CD4-positive, alpha-beta T cell (primary cell): Measurements from ENCODE around the gene PCDHB15. TPM values are rescaled to one million over a fixed set of nuclear protein-coding genes. Genes with fewer than 3 reads are reported as not detected.
"Not testable (repeated sequence)": the region's sequence is repeated elsewhere in the genome, so short reads cannot be mapped to it uniquely, and the experiment has no call there.

Source experiments
- ATAC-seq: fragments of 200-7000 bp; cut with Tn5 transposase; one replicate; pipeline ENCODE4 v1.10.0; 2022; ENCODE audit warnings: mild to moderate bottlenecking; ENCODE audit not compliant: poor library complexity
- CTCF ChIA-PET: fragments of 350-600 bp; sonication (Branson Sonifier 250); formaldehyde crosslinking; loops from one replicate; lab custom pipeline; 2021; ENCODE audit warnings: antibody characterized with exemption, inconsistent platforms; lab: Charles Lee
- POLR2A ChIA-PET: fragments of 350-600 bp; sonication (Branson Sonifier 250); formaldehyde crosslinking; loops from one replicate; lab custom pipeline; 2021; ENCODE audit warnings: antibody characterized with exemption, inconsistent platforms; lab: Charles Lee
- DNase-seq, 14 experiments: peaks; one replicate each; pipeline ENCODE4 v3.0.0-alpha.2; 2013 to 2020; ENCODE audit warnings: mixed read lengths in 2 of 14
- H3K27ac ChIP-seq, 2 donors: one replicate each; pipeline versions ENCODE4 v1.5.1 to v1.7.0; 2013; ENCODE audit warnings: low read length in 2 of 2, low read depth in 1 of 2, mild to moderate bottlenecking in 1 of 2
- H3K27me3 ChIP-seq, 2 experiments: 1 replicate in 1 of 2; 2 replicates in 1 of 2; pipeline versions ENCODE4 v1.6.1 to v1.7.0; 2013; ENCODE audit warnings: low read length in 2 of 2, control low read depth in 1 of 2, mild to moderate bottlenecking in 1 of 2, moderate library complexity in 1 of 2; ENCODE audit not compliant: insufficient read depth in 2 of 2, control insufficient read depth in 1 of 2
- H3K36me3 ChIP-seq: one replicate; pipeline ENCODE4 v1.6.1; 2013; ENCODE audit warnings: low read length, control low read depth; ENCODE audit not compliant: insufficient read depth
- H3K4me1 ChIP-seq: one replicate; pipeline ENCODE4 v1.6.1; 2013; ENCODE audit warnings: low read length, control low read depth; ENCODE audit not compliant: insufficient read depth
- H3K4me3 ChIP-seq: one replicate; pipeline ENCODE4 v1.5.1; 2013; ENCODE audit warnings: mild to moderate bottlenecking, low read length, moderate library complexity
- H3K9me3 ChIP-seq, 2 experiments: 1 replicate in 1 of 2; 2 replicates in 1 of 2; pipeline versions ENCODE4 v1.6.1 to v1.7.0; 2013; ENCODE audit warnings: low read length in 2 of 2, mild to moderate bottlenecking in 2 of 2, control low read depth in 1 of 2, moderate library complexity in 1 of 2; ENCODE audit not compliant: control insufficient read depth in 1 of 2, insufficient read depth in 1 of 2
- H3K27ac Mint-ChIP-seq: one replicate; pipeline ENCODE4 v1.8.0; 2020; ENCODE audit warnings: mixed read lengths
- H3K27me3 Mint-ChIP-seq: one replicate; pipeline ENCODE4 v1.8.0; 2021; ENCODE audit warnings: mixed read lengths
- H3K36me3 Mint-ChIP-seq: one replicate; pipeline ENCODE4 v1.8.0; 2021; ENCODE audit warnings: low read depth, mixed read lengths
- H3K4me1 Mint-ChIP-seq: one replicate; pipeline ENCODE4 v1.8.0; 2021; ENCODE audit warnings: low read depth, mixed read lengths
- H3K4me3 Mint-ChIP-seq: one replicate; pipeline ENCODE4 v1.8.0; 2020; ENCODE audit warnings: mild to moderate bottlenecking, mixed read lengths
- H3K9me3 Mint-ChIP-seq: one replicate; pipeline ENCODE4 v1.8.0; 2020; ENCODE audit warnings: mixed read lengths
- intact Hi-C, 2 experiments: fragments of 100-400 bp; cut with DNase I in 1 of 2; cut with micrococcal nuclease in 1 of 2; formaldehyde crosslinking; loops; one replicate each; pipeline versions ENCODE4 v1.15.1 to v1.9.0; 2023 to 2025; cut with DNase I, micrococcal nuclease
- polyA plus RNA-seq, 2 donors: library from polyadenylated mRNA; unstranded; fragments of 120-200 nt; gene quantifications; one replicate each; pipeline ENCODE4 v1.2.1, GENCODE V29; 2013
- total RNA-seq, 174 experiments: library from RNA in 2 of 174; stranded (reverse) in 2 of 174; gene quantifications; one replicate each; pipeline ENCODE4 v1.2.3 and lab custom pipeline; 2021 to 2026
- TF ChIP-seq, protein P1 (sequence below): fragments of 200-600 bp; IDR thresholded peaks from one replicate; pipeline ENCODE4 v1.8.0; 2022; ENCODE audit warnings: antibody characterized with exemption, mild to moderate bottlenecking

Gene PCDHB15
- total RNA-seq (not detected), total RNA-seq (lab: John Stamatoyannopoulos, UW) (0 to 0.54 (median 0.08) reads per million in 172 experiments)
- 0.04 TPM for polyA plus RNA-seq (2013, experiment 1 of 2)
- polyA plus RNA-seq (2013, experiment 2 of 2): 0.24 TPM

DNA sequence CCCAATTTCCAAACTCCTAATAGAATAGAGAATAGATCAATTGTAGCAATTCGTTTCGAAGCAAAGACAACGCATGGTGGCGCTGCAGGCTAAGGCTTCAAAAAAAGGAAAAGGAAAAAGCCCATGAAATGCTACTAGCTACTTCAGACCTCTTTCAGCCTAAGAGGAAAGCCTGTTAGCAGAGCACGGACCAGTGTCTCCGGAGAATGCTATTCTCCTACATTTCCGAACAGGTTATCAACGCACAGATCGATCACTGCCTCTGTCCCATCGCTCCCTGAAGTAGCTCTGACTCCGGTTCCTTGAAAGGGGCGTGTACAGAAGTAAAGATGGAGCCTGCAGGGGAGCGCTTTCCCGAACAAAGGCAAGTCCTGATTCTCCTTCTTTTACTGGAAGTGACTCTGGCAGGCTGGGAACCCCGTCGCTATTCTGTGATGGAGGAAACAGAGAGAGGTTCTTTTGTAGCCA is at the start of gene PCDHB15:
Gene PCDHB15 (plus strand): TSS at position 146 of the 468 bp plus-strand sequence. CDS start 184 bp downstream, at position 330.
- CTCF ChIA-PET: interaction anchor here (0.7 kb wide), 1 partner anchor 26 kb away, joined by 4 read pairs; no protein-coding TSS in a partner anchor
- peaks cover 50 to 79% of the 10 kb centered on the region in 2 experiments for H3K9me3 ChIP-seq

DNA sequence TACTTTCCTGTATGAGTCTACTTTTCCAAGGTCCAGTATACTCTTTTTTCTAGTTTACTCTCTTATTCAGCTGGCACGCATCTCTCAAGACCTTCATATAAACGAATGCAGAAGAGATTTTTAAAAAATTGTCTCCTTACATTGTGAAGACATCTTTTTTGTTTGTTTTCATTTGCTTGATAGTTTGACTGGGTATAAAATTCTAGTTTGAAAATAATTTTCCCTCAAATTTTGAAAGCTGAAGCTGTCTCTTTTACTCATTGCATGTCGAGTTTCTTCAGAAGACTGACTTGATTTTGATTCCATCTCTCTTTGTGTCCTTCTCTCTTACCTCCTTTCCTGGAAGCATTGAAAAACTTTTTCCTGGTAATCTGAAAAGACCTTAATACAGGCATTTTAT is 48.8 kb upstream of the PCDHB15 start:
- no peak for ATAC-seq
- Mint-ChIP-seq H3K27ac (no peak overlapping the region), H3K4me1 (no peaks in the 10 kb centered on the region), H3K9me3 (peaks cover 13% of the 10 kb centered on the region), H3K4me3 (no peak overlapping the region), H3K36me3 (peaks cover 11% of the 10 kb centered on the region), H3K27me3 (peaks cover 80% of the 10 kb centered on the region)
- no peak overlapping the region for H3K27ac ChIP-seq
- H3K36me3 ChIP-seq: no peaks in the 10 kb centered on the region
- DNase-seq: no peak
- H3K9me3 ChIP-seq: peaks cover 9 to 33% of the 10 kb centered on the region in 2 experiments
- no peak overlapping the region for H3K4me3 ChIP-seq
- POLR2A ChIA-PET: no interaction called here
- intact Hi-C loops: loop anchor here in 1 of 2 experiments (10.0 kb wide), 1 partner anchor 358 kb away; no protein-coding TSS in a partner anchor
- CTCF ChIA-PET: interaction anchor here (1.5 kb wide), 1 partner anchor 10 kb away, joined by 3 read pairs; the partner anchor contains the start of gene PCDHB9
- TF ChIP-seq, protein P1, sequence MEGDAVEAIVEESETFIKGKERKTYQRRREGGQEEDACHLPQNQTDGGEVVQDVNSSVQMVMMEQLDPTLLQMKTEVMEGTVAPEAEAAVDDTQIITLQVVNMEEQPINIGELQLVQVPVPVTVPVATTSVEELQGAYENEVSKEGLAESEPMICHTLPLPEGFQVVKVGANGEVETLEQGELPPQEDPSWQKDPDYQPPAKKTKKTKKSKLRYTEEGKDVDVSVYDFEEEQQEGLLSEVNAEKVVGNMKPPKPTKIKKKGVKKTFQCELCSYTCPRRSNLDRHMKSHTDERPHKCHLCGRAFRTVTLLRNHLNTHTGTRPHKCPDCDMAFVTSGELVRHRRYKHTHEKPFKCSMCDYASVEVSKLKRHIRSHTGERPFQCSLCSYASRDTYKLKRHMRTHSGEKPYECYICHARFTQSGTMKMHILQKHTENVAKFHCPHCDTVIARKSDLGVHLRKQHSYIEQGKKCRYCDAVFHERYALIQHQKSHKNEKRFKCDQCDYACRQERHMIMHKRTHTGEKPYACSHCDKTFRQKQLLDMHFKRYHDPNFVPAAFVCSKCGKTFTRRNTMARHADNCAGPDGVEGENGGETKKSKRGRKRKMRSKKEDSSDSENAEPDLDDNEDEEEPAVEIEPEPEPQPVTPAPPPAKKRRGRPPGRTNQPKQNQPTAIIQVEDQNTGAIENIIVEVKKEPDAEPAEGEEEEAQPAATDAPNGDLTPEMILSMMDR: no peak
- H3K4me1 ChIP-seq: no peaks in the 10 kb centered on the region
- peaks cover 16 to 25% of the 10 kb centered on the region in 2 experiments for H3K27me3 ChIP-seq

More for the DNA sequence above, at the start of gene PCDHB15:
- TF ChIP-seq, protein P1: no peak
- intact Hi-C loops: no loop called here
- H3K27me3 ChIP-seq: peaks cover 27 to 29% of the 10 kb centered on the region in 2 experiments
- no peak within 1 kb of the TSS for H3K4me3 ChIP-seq
- DNase-seq (peak in 4 of 14 experiments; percentile 5 to 42 (median 17)), ATAC-seq (no peak)
- Mint-ChIP-seq H3K4me1 (peaks cover 4% of the 10 kb centered on the region), H3K9me3 (peaks cover 18% of the 10 kb centered on the region), H3K27ac (no peak within 1 kb of the TSS), H3K27me3 (peaks cover 55% of the 10 kb centered on the region), H3K4me3 (peak within 1 kb of the TSS; percentile 51), H3K36me3 (peaks cover 47% of the 10 kb centered on the region)
- POLR2A ChIA-PET: no interaction called here
- no peak within 1 kb of the TSS for H3K27ac ChIP-seq
- peaks cover 3% of the 10 kb centered on the region for H3K4me1 ChIP-seq
- no peaks in the 10 kb centered on the region for H3K36me3 ChIP-seq

DNA sequence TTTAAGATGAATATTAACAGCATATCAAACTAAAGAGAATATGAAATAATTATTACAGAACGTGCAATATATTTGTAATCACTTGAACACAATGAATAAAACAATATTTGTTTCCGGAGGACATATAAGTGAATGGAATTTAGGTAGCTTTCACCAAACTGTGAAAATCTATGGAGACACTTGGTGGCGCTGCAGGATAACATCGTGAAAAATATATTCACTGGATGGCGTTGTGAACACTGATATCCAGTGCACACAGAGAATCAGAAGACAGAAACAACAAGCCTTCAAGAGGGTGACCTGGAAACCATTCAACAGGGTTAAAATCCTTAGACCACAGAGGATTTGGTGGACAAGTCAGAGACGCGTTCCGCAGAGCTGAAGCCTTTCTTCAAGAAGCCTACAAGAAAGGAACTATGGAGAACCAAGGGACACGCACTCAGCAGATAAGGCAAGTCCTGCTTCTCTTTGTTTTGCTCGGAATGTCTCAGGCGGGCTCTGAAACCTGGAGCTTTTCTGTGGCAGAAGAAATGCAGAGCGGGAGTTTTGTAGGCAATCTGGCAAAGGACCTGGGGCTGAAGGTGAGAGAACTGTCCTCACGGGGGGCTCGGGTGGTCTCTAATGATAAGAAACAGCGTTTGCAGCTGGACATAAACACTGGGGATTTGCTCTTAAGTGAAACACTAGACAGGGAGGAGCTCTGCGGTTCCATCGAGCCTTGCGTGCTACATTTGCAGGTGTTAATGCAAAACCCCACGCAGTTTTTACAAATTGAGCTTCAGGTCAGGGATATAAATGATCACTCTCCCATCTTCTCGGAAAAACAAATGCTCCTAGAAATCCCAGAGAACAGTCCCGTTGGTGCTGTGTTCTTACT is 45.6 kb upstream of the PCDHB15 start, which contains the start of gene PCDHB11:
Gene PCDHB11 (plus strand): TSS at position 269 of the 877 bp plus-strand sequence. CDS start 148 bp downstream, at position 417.
- intact Hi-C loops: loop anchor here in 1 of 2 experiments (10.0 kb wide), 1 partner anchor 355 kb away; no protein-coding TSS in a partner anchor
- Mint-ChIP-seq H3K4me3 (no peak within 1 kb of the TSS), H3K27ac (no peak within 1 kb of the TSS), H3K27me3 (peaks cover 71% of the 10 kb centered on the region), H3K4me1 (no peaks in the 10 kb centered on the region), H3K9me3 (peaks cover 15% of the 10 kb centered on the region), H3K36me3 (no peaks in the 10 kb centered on the region)
- POLR2A ChIA-PET: no interaction called here
- Histone ChIP-seq H3K4me3 (no peak within 1 kb of the TSS), H3K27me3 (peaks cover 18 to 19% of the 10 kb centered on the region in 2 experiments), H3K4me1 (no peaks in the 10 kb centered on the region), H3K36me3 (no peaks in the 10 kb centered on the region), H3K27ac (no peak within 1 kb of the TSS), H3K9me3 (peaks cover 25 to 27% of the 10 kb centered on the region in 2 experiments)
- DNase-seq: peak in 1 of 14 experiments; percentile 3
- CTCF ChIA-PET: no interaction called here
- TF ChIP-seq, protein P1: no peak
- no peak for ATAC-seq

DNA sequence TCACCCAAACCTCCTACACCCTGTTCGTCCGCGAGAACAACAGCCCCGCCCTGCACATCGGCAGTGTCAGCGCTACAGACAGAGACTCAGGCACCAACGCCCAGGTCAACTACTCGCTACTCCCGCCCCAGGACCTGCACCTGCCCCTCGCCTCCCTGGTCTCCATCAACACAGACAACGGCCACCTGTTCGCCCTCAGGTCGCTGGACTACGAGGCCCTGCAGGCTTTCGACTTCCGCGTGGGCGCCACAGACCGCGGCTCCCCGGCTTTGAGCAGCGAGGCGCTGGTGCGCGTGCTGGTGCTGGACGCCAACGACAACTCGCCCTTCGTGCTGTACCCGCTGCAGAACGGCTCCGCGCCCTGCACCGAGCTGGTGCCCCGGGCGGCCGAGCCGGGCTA is 44.1 kb upstream of the PCDHB15 start:
- H3K36me3 Mint-ChIP-seq, CTCF ChIA-PET: not testable (repeated sequence)
- H3K27me3 Mint-ChIP-seq: peaks cover 76% of the 10 kb centered on the region

More for the DNA sequence above, 44.1 kb upstream of the PCDHB15 start:
- DNase-seq, H3K4me3 ChIP-seq, H3K4me3 Mint-ChIP-seq, intact Hi-C loops, H3K27ac Mint-ChIP-seq, H3K27ac ChIP-seq, H3K4me1 Mint-ChIP-seq, ATAC-seq, POLR2A ChIA-PET, H3K36me3 ChIP-seq, H3K4me1 ChIP-seq: not testable (repeated sequence)
- H3K9me3 Mint-ChIP-seq: peaks cover 14% of the 10 kb centered on the region
- H3K27me3 ChIP-seq: peaks cover 15 to 19% of the 10 kb centered on the region in 2 experiments
- H3K9me3 ChIP-seq: peaks cover 19 to 23% of the 10 kb centered on the region in 2 experiments
